Neural cell (in vitro differentiated cells): ENCODE results near the gene TBX4.

Experiments used
- CTCF ChIP-seq: fragments of 450-650 bp; IDR thresholded peaks from 2 replicates; pipeline ENCODE4 v1.5.1; 2014; ENCODE audit warnings: antibody characterized with exemption, mild to moderate bottlenecking, moderate library complexity; ENCODE audit not compliant: poor library complexity, severe bottlenecking
- POLR2AphosphoS5 ChIP-seq: IDR thresholded peaks from 2 replicates; pipeline ENCODE4 v1.6.1; 2012

- no peak for TF ChIP-seq CTCF
- TF ChIP-seq POLR2AphosphoS5 = no peak
Observed at GRCh38 chr17:61431594-61432311, 20.5 kb upstream of the TBX4 start.
